GM18520 (cell line): ENCODE results near the gene ZFYVE21.
"Not testable (repeated sequence)": the region's sequence is repeated elsewhere in the genome, so short reads cannot be mapped to it uniquely, and the experiment has no call there.

ENCODE experiments used
- ATAC-seq: cut with Tn5 transposase; IDR thresholded peaks from one replicate; pipeline ENCODE4 v1.9.1; 2021; ENCODE audit not compliant: unreplicated experiment

The ZFYVE21 gene

GRCh38 chr14:103691655-103692054 is 24.0 kb upstream of the ZFYVE21 start:
- ATAC-seq = not testable (repeated sequence)

- no peak for ATAC-seq
Observed at GRCh38 chr14:103692159-103692558, 23.5 kb upstream of the ZFYVE21 start.

- ATAC-seq = no peak
Observed at GRCh38 chr14:103692871-103693270, 22.7 kb upstream of the ZFYVE21 start.

GRCh38 chr14:103693515-103693914 is 22.1 kb upstream of the ZFYVE21 start:
- no peak for ATAC-seq

GRCh38 chr14:103694572-103695026 is 21.0 kb upstream of the ZFYVE21 start:
- no peak for ATAC-seq

- ATAC-seq = no peak
Observed at GRCh38 chr14:103695296-103696069, 20.1 kb upstream of the ZFYVE21 start.

GRCh38 chr14:103696070-103696402 is 19.6 kb upstream of the ZFYVE21 start:
- no peak for ATAC-seq

GRCh38 chr14:103696466-103697071 is 19.0 kb upstream of the ZFYVE21 start:
- ATAC-seq = no peak

GRCh38 chr14:103697206-103697602 is 18.4 kb upstream of the ZFYVE21 start:
- no peak for ATAC-seq

- ATAC-seq = no peak
Observed at GRCh38 chr14:103697603-103698379, 17.8 kb upstream of the ZFYVE21 start.

GRCh38 chr14:103698380-103699260 is 17.0 kb upstream of the ZFYVE21 start:
- no peak for ATAC-seq

GRCh38 chr14:103699261-103699661 is 16.3 kb upstream of the ZFYVE21 start:
- ATAC-seq = no peak

- ATAC-seq = no peak
Observed at GRCh38 chr14:103699901-103700752, 15.5 kb upstream of the ZFYVE21 start.

- no peak for ATAC-seq
Observed at GRCh38 chr14:103700753-103701490, 14.7 kb upstream of the ZFYVE21 start.

GRCh38 chr14:103702095-103702494 is 13.5 kb upstream of the ZFYVE21 start:
- no peak for ATAC-seq

- ATAC-seq = no peak
Observed at GRCh38 chr14:103702497-103703432, 12.8 kb upstream of the ZFYVE21 start.

GRCh38 chr14:103703433-103704385 is 11.9 kb upstream of the ZFYVE21 start:
- no peak for ATAC-seq
